Chondrocyte (in vitro differentiated cells): Measurements from ENCODE around the gene SDK2. TPM values are rescaled to one million over a fixed set of nuclear protein-coding genes. Genes with fewer than 3 reads are reported as not detected.
A peak's percentile ranks its signal among the peaks of the same experiment; 100 is the strongest.

Source experiments
- DNase-seq: peaks from one replicate; pipeline ENCODE4 v3.0.0; 2021; ENCODE audit warnings: mixed read lengths, low spot score
- H3K27ac Mint-ChIP-seq: one replicate; pipeline ENCODE4 v1.8.0; 2021; ENCODE audit warnings: mild to moderate bottlenecking, moderate library complexity, mixed read lengths; ENCODE audit not compliant: unreplicated experiment
- H3K27me3 Mint-ChIP-seq: 2 replicates; pipeline ENCODE4 v1.8.0; 2021; ENCODE audit warnings: low read depth, mixed read lengths
- H3K36me3 Mint-ChIP-seq: 2 replicates; pipeline ENCODE4 v1.8.0; 2021; ENCODE audit warnings: low read depth, mixed read lengths
- H3K4me1 Mint-ChIP-seq: 2 replicates; pipeline ENCODE4 v1.8.0; 2021; ENCODE audit warnings: low read depth, mild to moderate bottlenecking, mixed read lengths
- H3K4me3 Mint-ChIP-seq: one replicate; pipeline ENCODE4 v1.8.0; 2021; ENCODE audit warnings: mild to moderate bottlenecking, moderate library complexity, mixed read lengths; ENCODE audit not compliant: unreplicated experiment
- H3K9me3 Mint-ChIP-seq: 2 replicates; pipeline ENCODE4 v1.8.0; 2021; ENCODE audit warnings: low read depth, mixed read lengths
- CTCF ChIP-seq: fragments of 200-600 bp; sonication (generic); IDR thresholded peaks from 2 replicates; pipeline ENCODE4 v1.5.0; 2021; ENCODE audit warnings: antibody characterized with exemption, mild to moderate bottlenecking, moderate library complexity
- total RNA-seq: library from RNA; stranded (reverse); gene quantifications from 3 replicates; pipeline ENCODE4 v1.2.1, GENCODE V29; 2021

SDK2 gene
- total RNA-seq, 1 donor from 2014 or later = 15.8 TPM

GRCh38 chr17:73359352-73359751 is 284.9 kb downstream of the SDK2 start:
- Mint-ChIP-seq H3K36me3 (no peaks in the 10 kb centered on the region), H3K4me3 (no peak overlapping the region), H3K27ac (no peak overlapping the region), H3K9me3 (no peaks in the 10 kb centered on the region), H3K27me3 (no peaks in the 10 kb centered on the region), H3K4me1 (no peaks in the 10 kb centered on the region)
- TF ChIP-seq CTCF = no peak
- peak; percentile 83 for DNase-seq

DNA sequence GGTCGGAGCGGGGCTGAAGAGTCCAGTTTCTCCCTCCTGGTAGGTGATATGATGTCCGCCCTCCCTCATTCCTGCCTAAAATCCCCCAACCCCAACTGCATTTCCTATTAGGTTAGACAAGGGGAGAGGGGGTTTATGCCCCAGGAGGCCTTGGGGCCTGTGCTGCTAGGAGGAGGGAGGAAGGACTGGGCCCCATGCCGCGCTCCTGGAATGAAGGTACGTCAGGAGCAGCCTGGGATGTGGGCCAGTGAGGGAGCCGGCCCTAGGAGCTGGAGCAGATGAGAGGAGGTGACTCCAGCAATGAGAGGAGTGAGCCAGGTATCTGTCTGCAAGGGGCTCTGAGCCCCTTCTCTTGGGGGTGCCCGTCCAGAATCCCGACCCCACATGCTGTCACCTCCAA is 285.6 kb downstream of the SDK2 start:
- H3K36me3 Mint-ChIP-seq = no peaks in the 10 kb centered on the region
- no peaks in the 10 kb centered on the region for H3K4me1 Mint-ChIP-seq
- H3K9me3 Mint-ChIP-seq = no peaks in the 10 kb centered on the region
- no peak for TF ChIP-seq CTCF
- H3K27me3 Mint-ChIP-seq = no peaks in the 10 kb centered on the region
- peak; percentile 47 for DNase-seq
- H3K4me3 Mint-ChIP-seq = no peak overlapping the region
- no peak overlapping the region for H3K27ac Mint-ChIP-seq

- Mint-ChIP-seq H3K27me3 (no peaks in the 10 kb centered on the region), H3K4me1 (no peaks in the 10 kb centered on the region), H3K36me3 (no peaks in the 10 kb centered on the region), H3K27ac (no peak overlapping the region), H3K4me3 (no peak overlapping the region), H3K9me3 (no peaks in the 10 kb centered on the region)
- DNase-seq = peak; percentile 85
- TF ChIP-seq CTCF = no peak
Measured at GRCh38 chr17:73357981-73358380, 286.3 kb downstream of the SDK2 start.

GRCh38 chr17:73357318-73357717 is 286.9 kb downstream of the SDK2 start:
- no peak overlapping the region for H3K4me3 Mint-ChIP-seq
- H3K27me3 Mint-ChIP-seq = no peaks in the 10 kb centered on the region
- no peak for DNase-seq
- H3K27ac Mint-ChIP-seq = no peak overlapping the region
- H3K4me1 Mint-ChIP-seq = no peaks in the 10 kb centered on the region
- H3K36me3 Mint-ChIP-seq = peaks cover under 1% of the 10 kb centered on the region
- H3K9me3 Mint-ChIP-seq = no peaks in the 10 kb centered on the region
- no peak for TF ChIP-seq CTCF

DNA sequence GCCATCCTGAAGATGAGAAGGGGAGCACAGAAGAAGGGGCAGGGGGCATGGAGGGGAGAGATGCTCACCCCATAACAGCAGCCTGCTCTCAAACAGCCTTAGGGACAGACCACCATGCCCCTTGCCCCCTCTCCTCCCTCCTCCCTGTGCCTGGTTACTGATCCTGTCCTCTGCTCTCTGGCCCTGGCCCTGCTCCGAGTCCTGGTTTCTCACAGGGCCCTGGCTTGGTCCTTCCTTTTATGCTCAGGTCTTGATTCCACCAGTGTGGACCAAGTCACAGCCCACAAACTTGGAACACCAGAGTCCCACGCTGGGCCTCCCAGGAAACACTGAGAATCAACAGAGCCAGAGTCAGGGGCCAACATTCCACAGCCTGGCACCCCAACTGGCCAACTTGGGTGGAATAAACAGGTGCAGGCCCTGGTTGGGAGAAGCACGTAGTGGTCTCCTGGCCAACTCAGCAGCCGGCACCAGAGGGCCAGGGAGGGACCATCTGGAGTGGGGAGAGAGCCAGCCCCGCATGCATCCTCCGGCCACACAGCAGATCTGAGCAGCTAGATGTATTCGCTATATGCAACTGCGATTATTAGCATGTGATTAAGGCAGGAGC is 287.6 kb downstream of the SDK2 start:
- Mint-ChIP-seq H3K9me3 (no peaks in the 10 kb centered on the region), H3K4me3 (no peak overlapping the region), H3K36me3 (peaks cover 5% of the 10 kb centered on the region), H3K27ac (no peak overlapping the region), H3K4me1 (no peaks in the 10 kb centered on the region), H3K27me3 (no peaks in the 10 kb centered on the region)
- peak; percentile 73 for DNase-seq
- TF ChIP-seq CTCF = no peak
